SJCRH30 (cell line): ENCODE results near the gene NBPF6. TPM values are rescaled to one million over a fixed set of nuclear protein-coding genes. Genes with fewer than 3 reads are reported as not detected.
"Not testable (repeated sequence)": the region's sequence is repeated elsewhere in the genome, so short reads cannot be mapped to it uniquely, and the experiment has no call there.

Experiments
- DNase-seq, 2 experiments: peaks; one replicate each; pipeline ENCODE4 v3.0.0-alpha.2; 2015 to 2020
- H3K27ac ChIP-seq: fragments of 250-450 bp; sonication (Bioruptor Pico); 2 replicates; pipeline ENCODE4 v1.5.1; 2020; ENCODE audit warnings: mild to moderate bottlenecking, moderate library complexity
- H3K27me3 ChIP-seq: fragments of 250-450 bp; sonication (Bioruptor Pico); 2 replicates; pipeline ENCODE4 v1.5.1; 2020; ENCODE audit warnings: mild to moderate bottlenecking, moderate library complexity
- H3K36me3 ChIP-seq: fragments of 250-450 bp; sonication (Bioruptor Pico); 2 replicates; pipeline ENCODE4 v1.5.1; 2020; ENCODE audit warnings: mild to moderate bottlenecking, moderate library complexity
- H3K4me1 ChIP-seq: fragments of 250-450 bp; sonication (Bioruptor Pico); 2 replicates; pipeline ENCODE4 v1.5.1; 2020; ENCODE audit warnings: mild to moderate bottlenecking, moderate library complexity
- H3K4me3 ChIP-seq: fragments of 250-450 bp; sonication (Bioruptor Pico); 2 replicates; pipeline ENCODE4 v1.5.1; 2020; ENCODE audit warnings: mild to moderate bottlenecking, moderate library complexity
- H3K9me3 ChIP-seq: fragments of 250-450 bp; sonication (Bioruptor Pico); replicated peaks from 2 replicates; pipeline ENCODE4 v1.5.1; 2020; ENCODE audit warnings: mild to moderate bottlenecking, moderate library complexity
- total RNA-seq: library from RNA; depleted of rRNA; stranded (reverse); fragments of >200 nt; shearing (Covaris generic); gene quantifications from 2 replicates; pipeline ENCODE4 v1.2.3, GENCODE V29; 2014

NBPF6 gene
- total RNA-seq, 1 experiment from 2014 or later: 0.69 TPM

GRCh38 chr1:108474516-108474915 is 24.4 kb downstream of the NBPF6 start:
- H3K9me3 ChIP-seq, H3K27me3 ChIP-seq, H3K4me1 ChIP-seq, H3K4me3 ChIP-seq, H3K36me3 ChIP-seq, H3K27ac ChIP-seq, DNase-seq: not testable (repeated sequence)

DNA sequence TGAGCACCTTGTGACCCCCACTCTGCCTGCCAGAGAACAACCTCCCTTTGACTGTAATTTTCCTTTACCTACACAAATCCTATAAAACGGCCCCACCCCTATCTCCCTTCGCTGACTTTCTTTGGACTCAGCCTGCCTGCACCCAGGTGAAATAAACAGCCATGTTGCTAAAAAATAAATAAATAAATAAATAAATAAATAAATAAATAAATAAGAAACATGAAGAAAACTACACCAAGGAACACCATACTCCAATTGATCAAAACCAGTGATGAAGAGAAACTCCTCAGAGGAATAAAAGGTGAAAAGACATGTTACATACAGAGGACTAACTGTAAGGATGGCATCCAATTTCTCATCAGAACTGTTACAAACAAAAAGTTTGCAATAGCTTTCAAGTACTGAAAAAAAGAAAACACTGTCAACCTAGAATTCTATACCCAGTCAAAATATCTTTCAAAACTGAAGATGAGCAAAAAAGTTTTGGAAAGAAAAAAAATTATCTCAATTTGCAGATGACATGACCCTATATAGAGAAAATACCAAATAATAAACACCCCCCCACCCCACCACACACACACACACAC is 28.4 kb downstream of the NBPF6 start:
- no peak overlapping the region for H3K27ac ChIP-seq
- H3K27me3 ChIP-seq: no peaks in the 10 kb centered on the region
- no peaks in the 10 kb centered on the region; the same call in 1 of the 2 replicates for H3K9me3 ChIP-seq
- no peaks in the 10 kb centered on the region for H3K36me3 ChIP-seq
- DNase-seq: no peak
- no peaks in the 10 kb centered on the region for H3K4me1 ChIP-seq
- no peak overlapping the region for H3K4me3 ChIP-seq

GRCh38 chr1:108482708-108483107 is 32.6 kb downstream of the NBPF6 start:
- no peaks in the 10 kb centered on the region for H3K36me3 ChIP-seq
- H3K27ac ChIP-seq: no peak overlapping the region
- H3K4me3 ChIP-seq: no peak overlapping the region
- H3K4me1 ChIP-seq: no peaks in the 10 kb centered on the region
- DNase-seq: no peak
- H3K9me3 ChIP-seq: no peaks in the 10 kb centered on the region; the same call in 1 of the 2 replicates
- no peaks in the 10 kb centered on the region for H3K27me3 ChIP-seq

GRCh38 chr1:108485990-108486389 is 35.8 kb downstream of the NBPF6 start:
- H3K27ac ChIP-seq, H3K9me3 ChIP-seq, DNase-seq, H3K4me1 ChIP-seq, H3K4me3 ChIP-seq, H3K36me3 ChIP-seq, H3K27me3 ChIP-seq: not testable (repeated sequence)

DNA sequence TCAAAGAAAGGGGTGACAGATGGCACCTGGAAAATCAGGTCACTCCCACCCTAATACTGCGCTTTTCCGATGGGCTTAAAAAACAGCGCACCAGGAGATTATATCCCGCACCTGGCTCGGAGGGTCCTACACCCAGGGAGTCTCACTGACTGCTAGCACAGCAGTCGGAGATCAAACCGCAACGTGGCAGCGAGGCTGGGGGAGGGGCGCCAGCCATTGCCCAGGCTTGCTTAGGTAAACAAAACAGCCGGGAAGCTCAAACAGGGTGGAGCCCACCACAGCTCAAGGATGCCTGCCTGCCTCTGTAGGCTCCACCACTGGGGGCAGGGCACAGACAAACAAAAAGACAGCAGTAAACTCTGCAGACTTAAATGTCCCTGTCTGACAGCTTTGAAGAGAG is 36.6 kb downstream of the NBPF6 start:
- H3K36me3 ChIP-seq, H3K4me1 ChIP-seq, H3K27me3 ChIP-seq, H3K4me3 ChIP-seq, H3K27ac ChIP-seq, H3K9me3 ChIP-seq, DNase-seq: not testable (repeated sequence)

- H3K27ac ChIP-seq, H3K36me3 ChIP-seq, H3K27me3 ChIP-seq, DNase-seq, H3K9me3 ChIP-seq, H3K4me1 ChIP-seq, H3K4me3 ChIP-seq: not testable (repeated sequence)
These were observed 44.9 kb downstream of the NBPF6 start for GRCh38 chr1:108495008-108495407.

GRCh38 chr1:108496856-108497255 is 46.7 kb downstream of the NBPF6 start:
- not testable (repeated sequence) for DNase-seq, H3K36me3 ChIP-seq, H3K4me3 ChIP-seq

GRCh38 chr1:108502138-108502537 is 52.0 kb downstream of the NBPF6 start:
- H3K27ac ChIP-seq: no peak overlapping the region
- no peaks in the 10 kb centered on the region for H3K9me3 ChIP-seq
- H3K4me3 ChIP-seq: no peak overlapping the region
- H3K4me1 ChIP-seq: peaks cover 13% of the 10 kb centered on the region
- DNase-seq: no peak
- H3K27me3 ChIP-seq: no peaks in the 10 kb centered on the region
- H3K36me3 ChIP-seq: no peaks in the 10 kb centered on the region

More at GRCh38 chr1:108496856-108497255, 46.7 kb downstream of the NBPF6 start:
- H3K4me1 ChIP-seq, H3K9me3 ChIP-seq, H3K27me3 ChIP-seq, H3K27ac ChIP-seq: not testable (repeated sequence)

DNA sequence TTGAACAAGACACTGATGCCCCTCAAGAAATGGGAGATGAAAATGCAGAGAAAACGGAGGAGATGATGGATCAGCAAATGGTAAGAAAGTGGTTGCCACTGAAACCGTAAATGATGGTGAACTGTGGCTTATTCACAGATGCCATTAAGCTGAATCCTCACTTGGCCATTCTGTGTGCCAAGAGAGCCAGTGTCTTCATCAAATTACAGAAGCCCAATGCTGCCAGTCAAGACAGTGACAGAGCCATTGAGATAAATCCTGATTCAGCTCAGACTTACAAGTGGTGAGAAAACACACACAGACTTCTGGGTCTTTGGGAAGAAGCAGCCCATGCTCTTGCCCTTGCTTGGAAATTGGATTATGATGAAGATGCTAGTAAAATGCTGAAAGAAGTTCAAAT is 52.5 kb downstream of the NBPF6 start:
- Histone ChIP-seq H3K4me3 (no peak overlapping the region), H3K9me3 (no peaks in the 10 kb centered on the region), H3K36me3 (no peaks in the 10 kb centered on the region), H3K4me1 (peaks cover 13% of the 10 kb centered on the region), H3K27ac (peak overlapping the region; percentile 33), H3K27me3 (no peaks in the 10 kb centered on the region)
- no peak for DNase-seq

DNA sequence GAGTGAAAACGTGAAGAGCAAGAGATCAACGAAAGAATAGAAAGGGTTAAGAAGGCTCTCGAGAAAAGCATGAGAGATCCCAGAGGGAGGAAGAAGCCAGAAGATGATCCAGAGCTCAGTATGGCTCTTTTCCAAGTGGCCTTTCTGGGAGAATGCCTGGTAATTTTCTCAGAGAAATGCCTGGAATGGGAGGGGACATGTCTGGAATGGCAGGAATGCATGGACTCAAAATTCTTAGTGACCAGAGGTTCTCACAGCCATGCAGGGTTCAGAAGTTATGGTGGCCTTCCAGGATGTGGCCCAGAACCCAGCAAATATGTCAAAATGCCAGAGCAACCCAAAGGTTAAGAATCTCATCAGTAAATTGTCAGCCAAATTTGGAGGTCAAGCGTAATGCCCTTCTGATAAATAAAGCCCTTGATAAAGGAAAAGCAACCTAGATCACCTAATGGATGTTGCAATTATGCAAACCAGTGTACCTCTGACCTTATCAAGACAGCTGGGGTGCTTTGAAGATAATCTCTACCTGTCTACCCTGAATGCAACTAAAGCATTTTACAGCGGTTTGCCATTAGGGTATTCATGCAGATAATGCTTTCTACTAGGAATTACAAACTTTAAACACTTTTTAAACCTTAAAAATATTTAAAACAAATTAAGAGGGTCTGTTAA is 53.1 kb downstream of the NBPF6 start:
- peak overlapping the region; percentile 33 for H3K27ac ChIP-seq
- H3K9me3 ChIP-seq: no peaks in the 10 kb centered on the region
- DNase-seq: peak; percentile 43 to 49
- H3K36me3 ChIP-seq: no peaks in the 10 kb centered on the region
- H3K4me3 ChIP-seq: no peak overlapping the region
- H3K4me1 ChIP-seq: peaks cover 13% of the 10 kb centered on the region
- H3K27me3 ChIP-seq: no peaks in the 10 kb centered on the region

DNA sequence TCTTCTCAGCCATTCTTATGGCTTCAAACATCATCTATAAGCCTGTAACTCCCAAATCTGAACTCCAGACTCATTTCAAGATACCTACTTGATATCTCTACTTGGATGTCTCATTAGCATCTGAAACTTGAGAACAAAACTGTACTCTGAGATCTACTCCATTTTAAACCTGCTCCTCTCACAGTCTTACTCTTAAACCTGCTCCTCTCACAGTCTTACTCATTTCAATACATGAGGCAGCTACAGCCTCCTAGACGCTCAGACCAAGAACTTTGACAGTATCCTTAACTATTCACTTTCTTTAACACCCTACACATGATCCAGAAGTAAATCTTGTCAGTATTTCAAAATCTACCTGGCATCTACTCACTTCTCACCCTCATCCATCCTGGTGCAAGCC is 54.3 kb downstream of the NBPF6 start:
- Histone ChIP-seq H3K27me3 (no peaks in the 10 kb centered on the region), H3K27ac (no peak overlapping the region), H3K36me3 (no peaks in the 10 kb centered on the region), H3K9me3 (no peaks in the 10 kb centered on the region), H3K4me3 (no peak overlapping the region), H3K4me1 (peaks cover 13% of the 10 kb centered on the region)
- no peak for DNase-seq

- no peaks in the 10 kb centered on the region for H3K36me3 ChIP-seq
- no peak overlapping the region for H3K27ac ChIP-seq
- DNase-seq: no peak
- H3K27me3 ChIP-seq: no peaks in the 10 kb centered on the region
- H3K9me3 ChIP-seq: no peaks in the 10 kb centered on the region
- no peak overlapping the region for H3K4me3 ChIP-seq
- peaks cover 13% of the 10 kb centered on the region for H3K4me1 ChIP-seq
These were observed 55.6 kb downstream of the NBPF6 start for GRCh38 chr1:108505763-108506070.

DNA sequence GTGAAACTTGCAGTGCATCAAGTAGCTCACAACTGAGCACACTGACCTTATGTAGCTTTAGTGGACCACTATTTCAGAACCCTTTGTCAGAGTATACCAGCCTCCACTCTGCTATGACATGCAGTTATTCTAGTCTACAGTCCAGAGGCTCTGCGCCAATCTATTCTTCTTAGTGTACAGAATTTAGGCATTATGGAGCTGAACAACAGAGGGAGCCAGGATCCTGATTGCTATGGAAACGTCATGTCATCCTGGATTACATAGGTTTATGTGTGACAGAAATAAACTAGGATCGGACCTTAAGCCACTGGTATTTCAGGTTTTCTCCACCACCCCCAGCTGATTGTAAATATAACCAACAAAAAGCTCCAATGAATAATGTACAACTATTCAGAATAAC is 61.6 kb downstream of the NBPF6 start:
- Histone ChIP-seq H3K36me3 (no peaks in the 10 kb centered on the region), H3K4me3 (no peak overlapping the region), H3K9me3 (no peaks in the 10 kb centered on the region), H3K27ac (no peak overlapping the region), H3K27me3 (no peaks in the 10 kb centered on the region), H3K4me1 (no peaks in the 10 kb centered on the region)
- DNase-seq: no peak

- H3K36me3 ChIP-seq: no peaks in the 10 kb centered on the region
- no peaks in the 10 kb centered on the region for H3K27me3 ChIP-seq
- no peak overlapping the region for H3K27ac ChIP-seq
- H3K4me3 ChIP-seq: no peak overlapping the region
- H3K9me3 ChIP-seq: no peaks in the 10 kb centered on the region
- peak in 1 of 2 experiments; percentile 58 for DNase-seq
- no peaks in the 10 kb centered on the region for H3K4me1 ChIP-seq
These were observed 62.3 kb downstream of the NBPF6 start for GRCh38 chr1:108512239-108513043.

GRCh38 chr1:108513044-108513415 is 62.9 kb downstream of the NBPF6 start:
- Histone ChIP-seq H3K9me3 (no peaks in the 10 kb centered on the region), H3K27me3 (no peaks in the 10 kb centered on the region), H3K4me1 (no peaks in the 10 kb centered on the region), H3K27ac (no peak overlapping the region), H3K36me3 (no peaks in the 10 kb centered on the region), H3K4me3 (no peak overlapping the region)
- DNase-seq: no peak
